HG03460 (cell line): ENCODE measurements around the gene FCN1.

Experiments used
- ATAC-seq: cut with Tn5 transposase; IDR thresholded peaks from one replicate; pipeline ENCODE4 v1.9.1; 2021; ENCODE audit not compliant: unreplicated experiment

FCN1 gene

DNA sequence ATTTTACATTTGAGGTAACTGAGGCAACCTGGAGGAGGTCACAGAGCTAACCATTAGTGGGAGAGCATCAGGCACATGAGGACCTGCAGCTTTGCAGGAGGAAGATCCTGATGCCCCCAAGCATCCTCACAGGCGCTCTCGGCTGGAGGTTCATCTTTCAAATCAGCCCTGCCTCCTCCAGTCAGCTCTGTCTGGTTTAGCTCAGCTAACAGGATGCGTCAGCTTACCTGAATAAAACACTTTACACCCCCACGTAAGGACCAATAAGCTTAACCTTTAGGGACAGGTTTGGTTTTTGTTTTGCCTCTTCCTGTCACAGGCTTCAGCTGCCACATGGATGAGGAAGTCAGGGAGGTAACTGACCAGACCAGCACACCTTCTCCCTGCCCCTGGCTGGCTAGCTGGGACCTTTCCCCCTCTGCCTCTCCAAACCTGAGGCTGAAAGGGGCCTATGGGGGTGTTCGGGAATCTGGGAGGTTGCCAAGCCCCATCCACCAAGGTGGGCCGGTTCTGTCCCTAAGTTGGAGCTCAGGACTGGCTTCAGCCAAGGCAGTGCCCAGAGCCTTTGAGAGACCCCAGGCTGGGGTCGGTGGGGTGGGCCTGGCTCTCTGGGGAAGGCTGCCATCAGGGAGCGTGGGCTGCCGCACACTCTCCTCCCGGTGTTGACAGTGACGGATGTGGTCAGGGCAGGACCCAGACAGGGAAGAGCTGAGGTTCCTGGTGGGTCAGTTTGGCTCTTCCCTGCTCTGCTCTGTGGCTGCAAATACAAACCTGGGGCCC lies 20.0 kb upstream of the FCN1 start:
- ATAC-seq: no peak

DNA sequence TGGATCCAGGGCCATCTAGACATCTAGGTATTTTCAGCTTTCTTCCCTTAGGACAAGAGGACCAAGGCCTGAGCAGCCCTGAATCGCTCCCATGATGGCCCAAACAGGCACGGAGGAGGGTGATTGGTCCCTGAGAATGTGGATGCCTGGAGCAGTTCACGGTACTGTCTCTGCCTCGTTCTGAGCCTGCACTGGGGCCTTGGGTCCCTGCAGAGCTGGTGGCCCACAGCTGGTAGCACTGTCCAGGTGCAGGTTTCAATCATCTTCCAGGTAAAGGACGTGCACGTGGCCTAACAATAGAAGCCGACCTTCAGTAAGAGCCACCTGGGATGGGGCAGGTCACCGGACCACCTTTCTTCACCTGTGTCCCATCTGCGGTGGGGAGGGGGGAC lies 19.4 kb upstream of the FCN1 start:
- ATAC-seq: no peak

DNA sequence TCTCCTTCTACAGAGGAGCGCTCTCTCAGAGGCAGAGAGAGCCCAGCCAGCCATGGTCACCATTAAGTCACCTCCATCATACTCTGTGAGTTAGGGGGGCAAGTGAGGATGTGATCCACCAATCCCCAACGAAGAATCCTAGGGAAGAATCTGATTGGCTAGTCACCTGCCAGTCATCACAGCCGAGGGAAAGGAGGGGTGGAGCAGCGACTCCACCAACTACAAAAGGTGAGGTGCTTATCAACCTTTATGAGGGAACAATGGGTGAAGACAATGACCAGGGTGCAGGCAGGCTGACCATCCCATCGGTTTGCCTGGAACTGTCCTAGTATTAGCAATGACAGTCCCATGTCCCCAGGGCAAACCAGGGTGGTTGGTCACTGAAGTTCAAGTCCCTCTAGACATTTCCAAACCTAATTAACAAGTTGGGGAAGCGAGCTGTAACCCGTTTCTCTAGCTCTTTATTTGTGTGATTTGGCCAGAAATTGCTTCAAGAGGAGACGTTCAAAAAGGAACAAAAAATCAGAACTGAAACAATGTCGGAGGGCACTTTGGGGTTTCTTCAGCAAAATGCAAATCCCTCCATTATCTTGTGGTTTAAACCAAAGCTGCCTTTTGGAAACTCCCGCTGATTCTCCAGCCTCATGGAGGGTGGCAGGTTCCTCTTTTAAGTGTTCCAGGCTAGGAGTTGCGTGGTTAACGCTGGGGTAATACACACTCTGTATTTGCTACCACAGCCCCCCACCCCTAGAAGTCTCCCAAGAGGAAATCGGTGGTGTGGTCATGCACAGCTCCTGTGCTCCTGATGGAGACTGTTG lies 18.8 kb upstream of the FCN1 start:
- no peak for ATAC-seq

DNA sequence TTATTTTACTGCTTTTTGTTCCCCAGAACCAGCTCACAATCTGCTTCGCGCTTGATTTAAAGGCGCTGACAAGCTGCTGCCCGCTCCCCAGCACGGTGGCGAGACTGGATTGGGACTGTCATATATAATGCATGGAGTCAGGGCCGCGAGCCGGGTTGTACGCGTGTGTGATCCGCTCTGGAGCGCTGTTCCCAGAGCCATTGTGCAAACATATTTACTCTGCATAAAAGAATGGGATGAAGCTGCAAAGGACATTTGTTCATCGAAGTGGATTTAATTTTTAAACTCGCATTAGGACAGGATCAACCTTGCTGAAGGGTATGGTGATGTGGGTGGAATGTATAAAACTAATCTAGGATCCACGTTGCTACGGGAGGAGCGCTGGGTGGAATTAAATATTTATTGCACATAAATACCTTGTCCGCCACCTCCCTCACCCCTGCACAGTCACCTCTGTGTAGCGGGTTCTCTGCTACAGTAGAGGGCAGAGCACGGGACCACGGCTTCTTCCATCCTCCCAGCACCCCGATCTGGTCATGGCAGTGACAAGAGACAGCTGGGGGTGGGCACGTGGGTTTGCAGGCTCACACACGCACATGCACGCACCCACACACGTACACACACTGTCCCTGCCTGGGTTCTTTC lies 18.1 kb upstream of the FCN1 start:
- ATAC-seq: no peak

DNA sequence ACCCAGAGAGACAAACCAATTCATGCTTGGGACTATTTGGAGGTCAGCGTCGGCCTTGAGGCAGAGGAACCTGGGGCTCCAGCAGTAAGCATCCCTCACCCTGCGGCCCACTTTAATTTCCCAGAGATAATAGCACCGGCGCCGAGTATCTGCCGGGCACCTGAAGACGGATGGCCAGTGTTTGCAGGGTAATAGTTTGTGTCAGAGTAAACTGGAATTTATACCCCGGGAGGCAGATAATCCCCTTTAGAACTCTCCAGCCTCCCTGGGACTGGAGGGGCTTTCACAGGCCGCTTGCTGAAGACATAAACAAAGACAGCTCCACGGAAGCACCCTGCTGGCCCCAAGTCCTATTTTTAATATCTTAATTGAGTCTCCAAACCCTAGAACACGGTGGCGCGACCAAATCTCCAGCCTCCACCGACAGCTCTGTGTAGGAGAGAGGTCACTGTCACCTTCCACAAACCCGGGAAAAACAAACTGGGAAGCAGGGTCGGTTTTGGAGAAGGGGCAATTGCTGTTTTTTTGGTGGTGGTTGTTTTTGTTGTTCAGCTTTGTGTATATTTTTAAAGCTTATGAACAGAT lies 17.4 kb upstream of the FCN1 start:
- no peak for ATAC-seq

DNA sequence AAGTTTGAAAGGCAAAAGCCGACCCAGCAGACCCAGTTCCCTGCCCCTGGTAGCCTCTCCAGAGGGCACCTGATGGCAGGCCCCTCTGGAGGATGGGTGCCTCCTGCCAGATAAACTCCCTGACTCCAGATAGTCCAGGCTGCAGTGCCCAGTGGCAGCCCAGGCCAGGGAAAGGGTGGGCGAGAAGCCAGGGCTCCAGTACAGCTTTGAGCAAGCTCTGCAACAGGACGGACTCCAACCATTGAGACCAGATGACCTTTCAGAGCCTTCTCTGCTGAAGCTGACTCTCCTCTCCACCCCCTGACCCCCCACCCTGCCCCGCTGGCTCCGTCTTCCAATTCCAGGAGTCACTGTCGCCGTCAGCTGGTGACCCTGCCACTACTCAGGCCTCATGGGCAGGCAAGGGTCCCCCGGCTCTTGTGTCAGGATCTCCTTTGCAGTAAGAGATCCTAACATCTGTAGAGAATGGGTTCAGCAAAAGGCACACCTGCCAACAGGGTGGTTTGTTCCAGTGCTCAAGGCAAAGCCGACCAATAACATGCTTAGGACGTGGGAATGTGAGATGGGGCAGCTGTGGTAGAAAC lies 15.5 kb upstream of the FCN1 start:
- ATAC-seq: no peak

DNA sequence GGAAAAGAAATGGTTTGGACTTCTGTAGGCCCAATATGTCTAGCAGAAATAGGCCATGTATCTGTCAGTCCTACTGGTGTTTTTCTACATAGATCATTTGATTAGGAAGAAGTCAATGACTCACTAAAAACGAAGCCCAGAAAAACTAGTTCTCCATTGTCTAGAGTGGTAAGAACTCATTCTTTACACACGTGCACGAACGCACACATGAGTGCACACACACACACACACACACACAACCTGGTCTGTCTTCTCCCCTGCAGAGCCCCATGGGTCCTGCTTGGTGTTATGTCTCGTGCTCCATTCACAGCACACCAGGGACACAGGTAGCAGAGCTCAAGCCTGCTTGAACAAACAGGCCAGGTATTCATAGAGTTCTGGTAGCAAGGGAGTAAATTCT lies 14.9 kb upstream of the FCN1 start:
- no peak for ATAC-seq

DNA sequence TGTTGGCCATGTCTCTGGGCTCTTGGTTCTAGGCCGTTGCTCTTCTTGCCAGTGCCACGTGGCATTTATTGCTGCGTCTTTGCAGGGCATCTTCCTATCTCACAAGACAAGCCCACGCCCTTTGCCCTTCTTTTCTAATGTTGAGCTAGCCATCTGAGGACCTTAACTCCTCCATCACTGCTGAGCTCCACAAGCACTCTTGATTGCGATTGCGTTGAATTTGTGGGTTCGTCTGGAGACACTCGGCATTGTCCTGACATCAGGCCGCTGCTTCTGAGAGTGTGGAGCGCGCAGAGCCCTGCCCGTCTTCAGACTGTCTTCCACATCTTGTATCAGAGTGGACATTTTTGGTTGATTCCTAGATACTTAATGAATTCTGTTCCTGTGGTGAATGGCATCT lies 14.5 kb upstream of the FCN1 start:
- ATAC-seq: no peak

DNA sequence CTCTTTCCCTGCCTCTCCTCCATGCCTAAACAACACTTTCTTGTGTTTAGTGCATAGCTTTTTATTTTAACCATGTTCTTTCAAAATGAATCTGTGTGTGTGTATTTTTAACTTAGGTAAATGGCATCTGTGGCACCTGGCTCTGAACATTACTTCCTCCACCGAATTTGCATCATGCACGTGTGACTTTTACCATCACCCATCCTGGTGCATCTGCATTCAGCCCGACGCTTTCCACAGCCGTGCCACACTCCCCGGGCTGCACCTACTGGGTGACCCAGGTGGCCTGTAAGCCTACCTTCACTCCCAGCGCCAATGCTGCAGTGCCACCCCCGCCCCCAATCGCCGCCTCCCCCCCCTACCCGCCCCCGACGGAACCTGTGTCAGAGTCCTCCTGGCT lies 12.7 kb upstream of the FCN1 start:
- ATAC-seq: no peak

DNA sequence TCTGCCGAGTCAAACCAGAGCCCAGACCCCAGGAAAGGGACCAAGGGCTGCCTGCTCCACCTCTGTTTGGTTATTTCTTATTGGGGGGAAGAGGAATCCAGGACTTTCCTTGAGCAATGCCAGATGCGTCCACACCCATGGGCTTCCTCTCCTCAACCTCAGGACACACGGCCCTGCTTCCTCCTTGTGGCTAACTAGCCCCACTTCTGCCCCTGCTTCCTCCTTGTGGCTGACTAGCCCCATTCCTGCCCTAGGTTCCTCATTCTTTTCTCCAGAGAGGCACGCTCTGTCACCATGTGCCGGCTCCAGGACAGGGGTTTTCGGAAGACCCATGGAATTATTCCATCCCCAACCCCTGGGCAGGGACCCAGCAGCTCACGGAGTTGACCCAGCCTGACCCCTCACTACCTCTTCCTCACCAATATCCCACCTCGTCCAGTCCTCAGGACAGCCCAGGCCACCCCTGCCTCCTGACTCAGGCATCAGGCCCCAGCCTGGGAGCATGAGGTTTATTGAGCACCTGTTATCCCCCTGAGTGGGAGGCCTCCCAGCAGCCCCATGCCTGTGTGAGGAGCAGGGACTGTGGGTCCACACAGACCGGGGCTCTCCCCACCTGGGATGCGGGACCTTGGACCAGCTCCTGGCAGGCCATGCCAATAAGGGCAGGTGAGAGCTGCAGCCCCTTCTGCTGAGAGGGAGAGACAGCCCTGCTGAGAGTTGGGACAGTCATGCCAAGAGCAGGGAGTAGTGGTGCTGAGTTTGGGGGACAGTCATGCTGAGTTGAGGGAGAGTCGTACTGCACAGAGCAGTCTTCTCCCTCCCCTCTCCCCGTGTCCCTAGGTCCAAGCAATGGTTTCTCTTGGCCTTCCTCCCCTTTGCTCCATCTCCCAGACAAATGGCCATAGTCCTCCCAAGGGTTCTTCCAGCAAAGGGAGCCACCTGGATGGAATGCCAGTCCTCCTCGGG lies 11.8 kb upstream of the FCN1 start:
- no peak for ATAC-seq

DNA sequence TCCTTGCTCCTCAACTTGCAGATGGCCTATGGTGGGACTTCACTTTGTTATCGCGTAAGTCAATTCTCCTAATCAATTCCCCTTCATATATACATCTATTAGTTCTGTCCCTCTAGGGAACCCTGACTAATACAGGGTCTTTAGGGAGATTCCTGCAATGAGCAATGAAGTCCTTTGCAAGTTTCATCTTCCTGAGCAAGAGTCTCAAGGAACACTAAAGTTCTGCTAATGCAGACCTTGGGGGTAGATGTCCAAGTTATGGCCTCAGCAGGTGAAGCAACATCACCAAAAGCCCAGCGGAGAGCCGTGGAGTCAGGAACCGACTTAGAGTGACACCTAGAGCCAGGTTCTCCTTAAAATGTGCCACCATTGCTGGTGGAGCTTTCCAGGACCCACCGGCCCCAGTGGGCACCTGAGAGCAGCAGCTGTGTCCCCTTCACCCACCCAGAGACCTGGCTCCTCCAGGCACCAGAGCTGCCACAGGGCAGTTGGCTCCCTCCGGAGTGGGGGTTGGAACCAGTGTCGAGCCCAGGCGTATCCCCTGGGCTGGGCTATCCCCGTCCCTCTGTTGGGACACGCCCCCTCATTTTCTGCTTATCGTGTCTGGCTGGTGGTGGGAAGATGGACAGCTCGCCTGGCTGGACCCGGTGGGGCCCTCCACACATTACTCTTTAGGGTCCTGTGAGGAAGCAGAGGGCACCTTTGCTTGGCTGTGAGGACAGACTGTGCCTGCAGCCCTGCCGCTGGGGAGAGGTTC lies 10.9 kb upstream of the FCN1 start:
- no peak for ATAC-seq

DNA sequence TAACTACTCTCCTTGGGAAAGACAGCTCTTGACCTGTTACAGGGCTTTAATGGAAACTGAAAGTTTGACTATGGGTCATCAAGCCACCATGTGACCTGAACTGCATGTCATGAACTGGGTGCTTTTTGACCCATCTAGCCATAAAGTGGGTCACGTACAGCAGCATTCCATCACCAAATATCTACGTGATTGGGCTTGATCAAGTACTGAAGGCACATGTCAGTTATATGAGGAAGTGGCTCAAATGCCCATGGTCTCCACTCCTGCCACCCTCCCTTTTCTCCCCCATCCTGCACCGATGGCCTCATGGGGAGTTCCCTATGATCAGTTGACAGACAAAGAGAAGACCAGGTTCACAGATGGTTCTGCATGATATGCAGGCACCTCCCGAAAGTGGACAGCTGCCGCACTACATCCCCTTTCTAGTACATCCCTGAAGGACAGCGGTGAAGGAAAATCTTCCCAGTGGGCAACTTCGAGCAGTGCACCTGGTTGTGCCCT lies 7.3 kb upstream of the FCN1 start:
- no peak for ATAC-seq

DNA sequence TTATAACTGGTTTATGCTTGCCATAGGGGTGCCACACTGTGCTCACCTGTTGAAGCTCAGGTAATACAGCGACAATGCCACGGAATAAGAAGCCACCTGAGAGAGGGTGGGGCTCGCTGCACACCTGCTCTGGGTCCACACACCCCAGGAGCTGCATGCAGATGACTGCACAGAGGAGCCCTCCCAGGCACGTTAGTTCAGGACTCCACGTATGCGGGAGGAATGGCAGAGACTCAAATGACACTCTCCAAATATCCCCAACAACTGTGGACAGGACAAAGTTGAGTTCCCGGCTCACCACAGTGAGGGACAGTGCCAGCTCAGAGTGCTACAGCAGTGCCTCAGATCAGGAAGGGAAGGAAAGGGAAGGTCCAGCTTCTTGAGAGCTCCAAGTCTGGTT lies 5.8 kb upstream of the FCN1 start:
- ATAC-seq: no peak

DNA sequence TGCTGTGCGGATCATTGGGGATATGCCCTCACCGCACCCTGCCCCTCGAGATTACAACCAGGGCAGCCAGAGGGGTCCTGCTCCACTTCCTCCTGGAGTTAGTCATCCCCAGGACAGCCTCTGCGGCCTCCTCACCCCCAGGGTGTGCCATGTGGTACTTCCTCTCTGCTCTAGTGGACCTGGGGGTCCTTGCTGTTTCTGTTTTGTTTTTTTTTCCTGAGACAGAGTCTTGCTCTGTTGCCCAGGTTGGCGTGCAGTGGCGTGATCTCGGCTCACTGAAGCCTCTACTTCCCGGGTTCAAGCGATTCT lies 5.2 kb upstream of the FCN1 start:
- ATAC-seq: no peak

DNA sequence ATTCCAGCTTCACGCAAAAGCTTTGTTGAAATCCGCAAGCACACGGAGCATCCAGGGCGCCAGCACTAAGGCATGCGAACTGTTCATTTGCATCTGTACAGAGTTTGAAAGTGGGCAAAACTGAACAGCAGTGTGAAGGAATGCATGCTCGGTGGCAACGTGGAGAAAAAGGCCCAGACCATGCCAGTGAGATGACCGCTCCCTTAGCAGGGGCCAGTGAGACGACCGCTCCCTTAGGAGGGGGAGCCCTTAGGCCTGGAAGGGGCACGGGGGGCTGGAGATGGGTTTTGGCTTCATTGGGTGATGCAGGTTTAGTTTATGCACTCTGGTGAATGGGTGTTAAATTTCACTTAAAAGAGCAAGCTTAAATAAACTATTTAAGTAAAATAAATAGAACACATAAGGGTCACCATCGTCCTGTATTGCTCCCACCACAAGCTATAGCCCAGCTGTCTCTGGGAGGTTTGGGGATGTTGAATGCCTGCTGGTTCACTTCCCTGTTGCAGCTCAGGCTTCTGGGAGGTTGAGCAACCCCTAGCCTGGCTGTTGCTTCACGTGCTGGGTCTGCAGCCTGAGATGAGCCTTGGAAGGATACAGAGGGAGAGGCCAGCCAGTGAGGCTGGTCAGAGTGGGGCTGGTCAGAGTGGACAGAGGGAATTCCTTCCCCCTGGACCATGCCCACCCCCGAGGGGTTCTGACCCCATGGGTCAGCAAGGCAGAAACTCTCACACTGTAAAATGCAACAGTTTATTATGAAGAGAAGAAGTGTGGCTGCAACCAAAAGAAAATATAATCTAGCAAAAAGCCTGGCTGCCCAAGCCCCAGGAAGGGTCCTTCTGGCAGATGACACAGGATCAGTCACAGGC lies 4.6 kb upstream of the FCN1 start:
- ATAC-seq: no peak

DNA sequence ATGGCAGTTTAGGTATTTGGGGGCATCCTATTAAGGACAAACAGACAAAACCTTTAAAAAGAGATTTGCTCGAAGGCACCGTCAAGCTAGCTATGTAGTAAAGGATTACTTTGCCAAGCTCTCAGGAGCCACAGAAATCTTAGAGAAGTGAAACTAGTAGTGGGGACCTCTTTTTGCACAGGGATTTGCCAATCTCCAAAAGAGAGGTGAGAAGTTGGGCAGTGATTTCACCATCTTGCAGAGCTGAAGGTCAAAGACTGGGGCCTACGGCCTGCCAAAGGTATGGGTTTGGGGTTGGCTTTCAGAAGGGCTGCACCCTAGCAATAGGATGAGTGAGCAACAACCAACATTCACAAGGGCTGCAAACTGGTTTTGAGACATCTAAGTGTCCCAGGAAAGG lies 1.6 kb upstream of the FCN1 start:
- no peak for ATAC-seq

DNA sequence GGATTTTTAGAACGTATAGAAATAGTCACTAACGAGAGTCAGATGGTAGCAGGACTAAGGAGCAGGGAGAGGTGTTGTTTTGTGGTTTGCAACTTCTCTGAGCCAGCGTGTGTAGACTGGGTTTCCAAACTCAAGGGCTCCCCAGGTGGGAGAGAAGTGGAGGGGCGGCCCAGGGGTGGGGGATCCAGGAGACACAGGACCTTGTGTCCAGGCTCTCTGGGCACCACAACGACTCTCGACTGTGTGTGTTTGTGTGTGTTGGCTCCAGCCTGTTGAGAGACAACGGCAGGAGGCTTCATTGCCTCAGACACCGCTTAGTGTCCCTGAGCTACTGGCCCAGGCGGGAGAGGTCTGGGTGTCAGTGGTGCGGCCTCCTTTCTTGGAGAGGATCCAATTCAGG lies 934 bp upstream of the FCN1 start:
- ATAC-seq: no peak

DNA sequence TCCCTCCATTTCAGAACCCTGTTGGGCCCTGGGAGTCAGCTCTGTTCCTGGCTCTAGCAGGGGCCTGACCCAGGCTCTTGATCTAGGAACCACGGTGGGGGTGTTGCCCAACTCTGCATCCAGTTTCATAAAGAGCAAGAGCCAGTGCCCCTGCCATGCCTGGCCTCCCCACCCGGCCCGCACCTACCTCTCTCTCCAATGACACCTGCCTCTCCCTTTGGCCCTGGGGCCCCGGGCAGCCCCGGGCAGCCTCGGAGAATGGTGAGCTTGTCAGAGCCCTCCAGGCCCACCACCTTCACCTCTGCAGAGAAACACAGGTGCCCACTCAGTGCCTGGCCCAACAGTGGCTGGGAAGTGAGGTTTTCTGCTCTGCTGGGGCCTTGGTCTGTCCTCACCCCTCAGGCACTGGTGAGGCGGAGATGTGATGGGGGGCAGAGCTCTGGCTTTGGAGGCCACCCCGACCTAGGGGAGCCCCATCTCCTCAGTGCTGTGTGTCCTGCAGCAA lies 1.5 kb downstream of the FCN1 start:
- no peak for ATAC-seq
